HG03558 (cell line): ENCODE results near the gene ITGA4.

Experiments
- ATAC-seq: cut with Tn5 transposase; IDR thresholded peaks from one replicate; pipeline ENCODE4 v1.9.1; 2021; ENCODE audit warnings: moderate number of reproducible peaks; ENCODE audit not compliant: unreplicated experiment; ENCODE audit errors: extremely low read depth

The ITGA4 gene

DNA sequence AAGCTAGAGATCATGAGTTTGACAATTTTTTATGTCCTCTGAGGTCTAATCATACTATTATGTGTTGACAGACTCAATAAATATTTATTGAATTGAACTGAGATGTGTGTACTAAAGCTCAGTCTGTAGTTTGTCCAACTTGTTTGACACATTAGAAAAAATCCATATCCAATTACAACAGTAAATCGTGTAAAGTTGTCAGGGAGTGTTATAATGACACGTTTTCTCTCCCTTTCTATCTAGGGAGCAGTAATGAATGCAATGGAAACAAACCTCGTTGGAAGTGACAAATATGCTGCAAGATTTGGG is 28.4 kb downstream of the ITGA4 start:
- ATAC-seq: no peak

DNA sequence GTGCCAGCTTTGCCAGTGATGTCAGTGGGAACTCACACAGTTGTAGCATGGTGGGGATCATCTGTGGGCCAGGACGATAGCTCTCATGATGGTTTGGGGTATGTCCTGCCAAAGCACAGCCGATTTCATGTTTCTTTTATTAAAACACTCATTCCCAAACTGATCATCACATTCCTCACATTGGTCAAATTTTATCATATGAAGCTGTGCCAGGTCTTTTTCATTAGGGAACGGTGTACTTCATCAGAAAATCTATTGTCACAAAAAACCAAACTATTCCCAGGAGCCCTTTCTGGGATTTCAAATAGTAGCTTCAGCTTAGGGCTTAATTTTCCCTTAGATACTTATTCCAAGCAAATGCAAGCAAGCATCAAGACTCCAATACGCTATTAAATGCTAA is 42.0 kb downstream of the ITGA4 start:
- ATAC-seq: no peak

DNA sequence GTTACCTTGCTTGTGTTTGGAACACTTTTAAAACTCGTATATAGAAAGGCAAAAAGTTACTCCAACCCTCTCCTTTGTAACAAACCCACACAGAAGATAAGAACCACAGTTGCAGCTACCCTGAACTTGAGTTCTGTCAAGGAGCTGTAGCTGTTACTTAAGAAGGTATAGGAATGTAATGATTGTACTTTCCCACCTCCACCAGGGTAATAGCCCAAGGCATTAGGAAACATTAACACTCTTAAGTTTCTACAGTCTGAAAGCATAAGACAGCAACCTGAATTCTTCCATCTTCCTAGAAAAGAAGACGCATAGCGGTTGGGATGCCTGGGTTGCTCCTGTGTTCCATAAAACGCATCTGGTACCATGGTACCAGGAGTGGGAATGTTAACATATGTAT is 43.0 kb downstream of the ITGA4 start:
- ATAC-seq: no peak

DNA sequence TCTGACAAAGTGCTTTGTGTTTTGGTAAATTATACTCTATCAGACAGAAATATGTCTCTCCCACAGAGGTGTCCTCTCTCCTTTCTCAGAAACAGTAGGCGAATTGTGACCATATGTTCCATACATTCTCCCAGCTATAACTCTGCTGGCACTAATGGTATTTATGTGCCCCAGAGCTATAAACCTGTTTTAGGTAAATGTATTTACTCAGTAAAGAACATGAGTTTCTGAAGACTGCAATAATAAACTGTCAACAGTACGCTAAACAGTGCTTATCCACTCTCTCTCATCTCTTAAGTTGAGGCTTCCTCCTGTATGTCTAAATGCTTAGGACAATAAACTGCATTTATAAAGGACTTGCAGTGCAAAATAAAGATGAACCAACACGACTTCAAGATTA is 58.5 kb downstream of the ITGA4 start:
- no peak for ATAC-seq

DNA sequence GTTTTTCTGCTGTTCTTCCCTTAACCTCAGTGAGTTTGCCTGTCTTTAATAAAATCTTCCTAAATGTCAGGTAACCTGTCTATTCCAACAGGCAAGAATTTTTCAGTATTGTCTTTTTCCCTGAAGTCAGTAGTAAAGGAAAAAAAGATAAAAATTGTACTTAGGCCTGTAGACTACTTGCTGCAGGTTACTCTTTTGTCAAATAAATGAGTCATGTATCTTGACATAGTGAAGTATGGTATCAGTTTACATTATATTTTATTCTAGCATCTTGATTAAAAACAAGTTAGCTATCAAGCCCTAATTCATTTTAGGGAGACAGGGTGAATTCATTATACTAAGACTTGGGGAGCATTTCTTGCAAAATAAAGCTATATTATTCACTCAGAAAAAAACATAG is 59.8 kb downstream of the ITGA4 start:
- ATAC-seq: no peak

DNA sequence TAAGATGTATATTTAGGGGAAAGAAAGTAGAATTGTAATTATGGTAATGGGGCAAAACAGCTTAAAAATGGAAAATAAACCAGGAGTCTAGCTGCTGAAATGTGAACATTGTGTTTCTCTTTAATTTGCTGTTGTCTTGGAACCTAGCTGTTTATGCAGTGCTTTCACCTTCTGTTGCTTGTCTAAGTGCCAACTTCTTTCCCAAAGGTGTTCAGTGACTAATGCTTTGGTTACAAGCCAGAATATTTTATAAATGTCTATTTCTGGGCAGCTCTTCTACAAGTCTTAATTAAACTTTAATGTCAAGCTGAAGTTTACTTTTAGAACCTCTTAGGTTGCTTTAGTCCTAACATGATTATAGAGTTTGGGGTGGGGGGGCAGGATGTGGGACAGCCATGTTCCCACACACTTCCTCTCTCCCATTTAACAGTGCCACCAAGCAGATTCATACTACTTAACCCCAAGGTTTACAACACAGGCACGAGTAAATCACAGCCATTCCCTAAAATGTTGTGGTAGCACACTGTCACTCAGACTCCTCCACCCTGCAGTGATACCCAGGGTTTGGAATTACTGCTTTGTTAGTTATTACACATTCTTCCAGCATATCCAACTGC is 60.6 kb downstream of the ITGA4 start:
- ATAC-seq: no peak

DNA sequence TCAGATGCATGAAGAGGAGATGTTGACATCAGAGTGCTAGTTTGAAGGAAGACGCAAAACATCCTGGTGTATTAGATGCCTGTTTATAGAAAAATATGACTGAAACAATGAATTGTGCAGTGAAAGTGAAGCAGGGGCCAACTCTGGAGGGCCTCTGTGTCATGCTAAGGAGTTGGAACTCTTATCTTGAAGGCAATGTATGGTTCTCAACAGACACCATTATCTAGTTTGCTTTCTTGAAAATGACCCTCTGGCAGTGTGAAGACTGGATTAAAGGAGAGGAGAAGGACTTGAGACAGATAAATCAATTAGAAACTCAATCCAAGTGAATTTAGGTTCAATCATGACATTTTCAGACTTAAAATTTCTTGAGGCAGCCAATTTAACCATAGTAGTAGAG is 63.1 kb downstream of the ITGA4 start:
- no peak for ATAC-seq

DNA sequence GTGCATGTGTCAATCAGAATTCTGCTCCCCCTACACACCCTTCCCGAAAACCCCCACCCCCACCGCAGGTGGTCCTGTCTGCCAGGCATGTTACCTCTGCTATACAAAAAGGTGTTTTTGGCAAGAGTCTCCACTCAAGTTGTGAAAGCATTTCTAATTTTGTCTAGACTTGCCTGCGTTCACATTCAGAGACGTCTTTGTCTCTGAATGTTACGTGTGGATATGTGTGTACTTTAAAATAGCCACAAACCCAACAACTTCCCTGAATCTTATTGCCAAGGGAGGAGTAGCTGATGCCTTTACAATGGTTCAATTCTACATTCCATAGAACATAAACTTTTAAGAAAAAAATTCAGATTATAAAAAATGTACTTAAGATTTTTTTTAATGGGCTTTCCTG is 66.6 kb downstream of the ITGA4 start:
- ATAC-seq: no peak

DNA sequence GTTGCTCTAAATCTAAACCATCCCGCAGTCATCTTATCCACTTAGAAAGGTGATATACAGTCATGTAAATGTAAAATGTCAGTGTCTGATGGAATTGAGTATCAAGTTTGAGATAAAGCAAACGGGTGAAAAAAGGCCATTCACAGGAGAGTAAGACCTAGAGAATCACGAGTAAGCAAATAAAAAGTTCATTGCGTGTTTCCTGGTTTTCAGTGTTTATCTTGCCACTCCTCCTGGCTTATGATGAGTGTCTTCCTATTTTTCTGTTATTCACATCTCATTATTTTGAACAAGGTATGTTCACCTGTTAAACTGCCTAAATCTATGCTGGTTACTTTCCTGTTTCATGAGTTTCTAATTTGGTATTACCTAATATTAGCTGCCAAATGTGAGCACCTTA is 68.8 kb downstream of the ITGA4 start:
- ATAC-seq: no peak

DNA sequence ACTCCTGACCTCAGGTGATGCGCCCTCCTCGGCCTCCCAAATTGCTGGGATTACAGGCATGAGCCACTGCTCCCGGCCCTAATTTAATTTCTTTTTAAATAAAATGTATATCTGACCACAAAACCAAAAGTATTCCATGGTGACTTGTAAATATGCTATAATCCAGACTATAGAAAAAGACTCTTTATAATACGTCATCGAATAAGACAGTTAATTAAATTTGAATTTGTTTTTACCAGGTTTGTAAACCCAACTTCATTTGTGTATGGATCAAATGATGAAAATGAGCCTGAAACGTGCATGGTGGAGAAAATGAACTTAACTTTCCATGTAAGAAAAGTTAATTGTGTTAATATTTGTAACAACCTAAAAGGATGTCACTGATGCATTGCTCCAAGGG is 69.9 kb downstream of the ITGA4 start:
- ATAC-seq: no peak

DNA sequence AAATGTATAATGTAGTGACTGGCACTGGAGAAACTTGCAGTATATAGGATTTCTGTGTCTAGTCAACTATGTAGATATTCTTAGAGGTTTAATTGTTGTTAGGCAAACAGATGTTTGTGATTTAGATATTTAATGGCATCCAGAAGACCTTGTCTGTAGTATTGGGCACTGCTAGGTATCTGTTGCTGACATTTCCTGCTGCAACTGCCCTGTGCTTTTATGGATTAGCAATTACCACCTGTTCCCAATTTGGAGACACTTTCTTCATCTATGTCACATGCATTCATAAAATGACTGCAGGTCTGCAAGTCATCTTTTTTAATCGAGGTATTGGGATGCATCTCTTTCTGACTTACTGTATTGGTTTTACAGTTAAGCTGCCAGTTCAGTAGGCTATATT is 71.3 kb downstream of the ITGA4 start:
- no peak for ATAC-seq

DNA sequence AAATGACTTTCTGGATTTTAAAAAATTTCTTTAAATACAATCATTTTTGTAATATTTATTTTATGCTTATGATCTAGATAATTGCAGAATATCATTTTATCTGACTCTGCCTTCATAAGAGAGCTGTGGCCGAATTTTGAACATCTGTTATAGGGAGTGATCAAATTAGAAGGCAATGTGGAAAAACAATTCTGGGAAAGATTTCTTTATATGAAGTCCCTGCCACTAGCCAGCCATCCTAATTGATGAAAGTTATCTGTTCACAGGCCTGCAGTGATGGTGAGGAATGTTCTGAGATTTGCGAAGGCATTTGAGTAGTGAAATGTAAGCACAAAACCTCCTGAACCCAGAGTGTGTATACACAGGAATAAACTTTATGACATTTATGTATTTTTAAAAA is 79.5 kb downstream of the ITGA4 start:
- ATAC-seq: no peak

DNA sequence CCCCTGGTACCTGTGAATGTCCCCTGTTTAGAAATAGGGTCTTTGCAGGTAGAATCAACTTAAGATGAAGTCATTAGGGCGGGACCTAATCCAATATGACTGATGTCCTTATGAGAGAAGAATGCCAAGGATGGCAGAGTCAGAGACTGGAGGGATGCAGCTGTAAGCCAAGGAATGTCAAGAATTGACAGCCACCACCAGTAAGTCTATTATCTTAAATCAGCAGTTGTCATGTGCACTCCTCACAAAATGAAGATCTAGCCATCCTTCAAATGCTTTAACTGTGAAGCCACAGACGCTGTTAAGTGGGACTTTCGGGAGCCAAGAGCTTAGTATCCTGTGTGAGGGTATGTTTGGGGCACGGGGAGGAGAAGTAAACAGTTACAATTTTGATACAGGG is 83.2 kb downstream of the ITGA4 start:
- ATAC-seq: no peak

DNA sequence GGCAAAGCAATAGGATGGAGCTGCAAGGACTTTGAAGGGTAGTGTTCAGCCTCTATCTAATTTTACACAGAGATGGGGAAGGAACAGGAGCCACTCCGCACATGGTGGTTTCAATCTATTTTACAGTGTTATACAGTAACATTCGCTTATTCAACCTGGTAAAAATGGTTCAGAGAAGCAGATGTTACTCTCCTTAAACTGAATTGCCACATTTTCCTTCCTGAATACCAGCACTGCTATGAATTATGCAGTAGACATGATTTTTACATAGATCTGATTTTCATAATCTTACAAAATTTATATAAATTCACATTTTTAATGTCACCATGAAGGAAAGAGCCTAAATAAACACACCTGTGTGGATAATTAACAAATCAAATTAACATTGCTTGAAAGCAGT is 85.0 kb downstream of the ITGA4 start:
- ATAC-seq: no peak

DNA sequence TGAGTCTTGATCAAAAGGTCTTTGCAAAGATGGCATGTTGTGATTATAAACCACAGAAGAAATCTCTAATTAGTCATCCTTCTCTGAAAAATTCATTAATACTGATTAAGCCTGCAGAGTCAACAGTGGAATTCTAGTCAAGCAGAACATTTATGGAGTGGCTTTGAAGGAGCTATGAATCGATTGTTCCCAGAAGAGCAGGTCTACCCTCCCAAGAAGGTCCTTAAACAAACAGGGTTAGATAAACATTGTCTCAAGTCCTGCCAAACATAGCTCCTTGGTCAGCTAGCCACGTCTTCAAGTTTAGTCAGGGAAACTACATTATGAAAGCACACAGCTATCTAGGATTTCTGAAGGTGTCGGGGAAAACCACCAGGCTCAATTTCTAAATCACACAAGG is 88.9 kb downstream of the ITGA4 start:
- ATAC-seq: no peak

DNA sequence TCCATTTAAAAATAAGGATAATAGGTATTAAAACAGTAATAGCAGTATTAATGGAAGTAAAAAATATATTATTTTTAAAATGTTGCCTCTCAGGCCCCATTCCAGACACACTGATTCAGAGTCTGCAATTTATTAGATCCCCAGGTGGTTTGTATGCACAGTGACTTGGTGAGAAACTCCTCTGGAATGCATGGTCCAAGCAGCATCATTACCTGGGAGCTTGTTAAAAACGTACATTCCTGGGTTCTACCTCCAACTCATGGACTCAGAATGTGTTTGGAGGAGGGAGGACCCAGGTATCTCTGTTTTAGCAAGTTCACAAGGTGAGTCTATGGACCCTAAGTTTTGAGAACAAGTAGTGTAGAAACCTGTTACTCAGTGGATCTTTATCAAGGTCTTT is 95.6 kb downstream of the ITGA4 start:
- no peak for ATAC-seq

DNA sequence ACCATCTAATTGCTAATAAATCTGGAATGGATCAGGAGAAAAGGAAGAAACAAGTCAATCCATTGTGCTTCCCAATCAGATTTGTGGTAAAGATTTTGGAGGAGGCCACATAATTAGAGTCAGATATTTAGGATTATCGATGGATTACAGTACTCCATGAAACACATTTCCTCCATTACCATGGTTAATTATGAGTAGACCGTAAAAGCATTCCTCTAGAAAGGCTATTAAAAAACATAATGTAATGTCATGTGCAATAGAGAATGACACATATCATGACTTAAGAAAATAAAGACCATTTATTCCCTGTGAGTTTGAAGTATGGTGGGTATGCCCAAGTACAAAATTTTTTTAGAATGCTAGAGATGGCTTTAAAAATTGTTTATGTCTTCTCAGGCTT is 96.1 kb downstream of the ITGA4 start:
- no peak for ATAC-seq

DNA sequence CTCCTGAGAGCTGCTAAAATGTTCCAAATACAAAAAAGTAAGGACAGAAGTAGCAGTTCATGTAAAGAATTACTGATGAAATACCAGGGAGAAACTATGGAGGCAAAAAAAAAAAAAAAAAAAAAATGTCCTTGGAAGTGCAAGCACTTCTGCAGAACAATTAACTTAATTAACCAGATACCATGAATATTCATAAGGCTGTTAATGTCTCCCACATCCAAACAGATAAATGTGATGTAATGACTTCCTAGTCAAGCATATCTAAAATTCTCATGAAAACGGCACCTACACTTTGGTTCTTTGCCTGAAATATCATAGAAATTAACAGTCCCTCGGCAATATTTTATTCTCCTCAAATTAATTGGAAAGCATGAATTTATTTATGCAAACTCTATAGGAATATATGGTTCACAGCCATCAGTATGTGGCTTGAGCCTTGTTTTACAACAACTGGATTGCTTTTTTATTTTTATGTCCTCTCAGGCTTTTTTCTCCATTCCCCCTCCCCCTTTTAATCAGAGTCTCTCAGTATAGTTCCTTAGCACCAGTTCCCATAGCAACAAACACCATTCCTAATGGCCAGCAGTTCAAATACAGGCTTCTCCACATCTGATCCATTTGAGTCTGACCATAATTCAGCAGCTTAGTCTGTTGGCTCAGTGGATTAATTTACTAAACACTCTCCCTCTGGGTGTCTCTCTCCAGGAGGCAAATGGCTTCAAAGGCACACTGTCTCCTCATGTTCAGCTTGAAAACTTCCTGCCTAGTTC is 97.1 kb downstream of the ITGA4 start:
- no peak for ATAC-seq

DNA sequence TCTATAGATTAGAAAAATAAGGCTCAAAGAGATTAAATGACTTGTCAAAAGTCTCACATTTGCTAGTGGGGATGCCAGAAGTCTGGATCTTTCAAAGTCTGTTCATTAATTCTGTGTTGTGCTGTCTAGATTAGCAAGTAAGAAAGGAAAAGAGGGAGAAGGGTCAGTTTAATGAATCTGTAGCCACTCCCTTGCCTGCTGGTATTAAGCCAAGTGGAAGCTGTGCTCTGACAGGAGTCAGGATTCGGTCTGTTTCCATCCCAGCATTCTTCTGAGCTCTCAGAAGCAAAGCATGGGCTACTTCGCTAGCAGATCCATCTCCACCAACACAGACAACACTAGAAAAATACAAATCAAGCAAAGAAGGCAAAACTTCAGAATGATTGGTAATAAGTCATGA is 101.2 kb downstream of the ITGA4 start:
- no peak for ATAC-seq

DNA sequence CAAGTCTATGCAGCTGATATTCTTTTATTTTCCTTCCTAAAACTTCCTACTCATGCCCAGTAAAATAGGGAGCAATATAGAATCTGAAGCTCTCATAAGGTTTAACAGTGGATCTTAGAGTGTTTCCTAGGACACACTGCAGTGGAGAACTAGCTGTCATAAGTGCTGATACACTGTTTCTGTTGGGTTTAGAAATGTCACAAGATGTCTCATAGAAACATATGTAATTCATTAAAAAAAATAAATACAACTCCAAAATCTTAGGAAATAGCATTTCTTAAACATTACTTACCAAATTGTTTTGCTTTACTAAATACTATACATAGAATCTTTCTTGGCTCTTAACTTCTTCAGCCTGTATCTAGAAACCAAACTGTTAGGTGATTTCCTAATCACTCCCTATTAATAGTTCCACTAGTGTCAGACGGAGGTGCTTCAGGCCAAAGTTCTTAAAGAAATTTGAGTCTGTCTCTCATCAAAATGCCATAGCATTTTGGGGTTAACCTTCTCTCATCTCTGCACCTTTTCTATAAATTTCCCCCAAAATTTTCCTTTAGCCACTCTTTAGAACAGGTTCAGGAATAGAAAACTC is 106.0 kb downstream of the ITGA4 start:
- ATAC-seq: no peak

DNA sequence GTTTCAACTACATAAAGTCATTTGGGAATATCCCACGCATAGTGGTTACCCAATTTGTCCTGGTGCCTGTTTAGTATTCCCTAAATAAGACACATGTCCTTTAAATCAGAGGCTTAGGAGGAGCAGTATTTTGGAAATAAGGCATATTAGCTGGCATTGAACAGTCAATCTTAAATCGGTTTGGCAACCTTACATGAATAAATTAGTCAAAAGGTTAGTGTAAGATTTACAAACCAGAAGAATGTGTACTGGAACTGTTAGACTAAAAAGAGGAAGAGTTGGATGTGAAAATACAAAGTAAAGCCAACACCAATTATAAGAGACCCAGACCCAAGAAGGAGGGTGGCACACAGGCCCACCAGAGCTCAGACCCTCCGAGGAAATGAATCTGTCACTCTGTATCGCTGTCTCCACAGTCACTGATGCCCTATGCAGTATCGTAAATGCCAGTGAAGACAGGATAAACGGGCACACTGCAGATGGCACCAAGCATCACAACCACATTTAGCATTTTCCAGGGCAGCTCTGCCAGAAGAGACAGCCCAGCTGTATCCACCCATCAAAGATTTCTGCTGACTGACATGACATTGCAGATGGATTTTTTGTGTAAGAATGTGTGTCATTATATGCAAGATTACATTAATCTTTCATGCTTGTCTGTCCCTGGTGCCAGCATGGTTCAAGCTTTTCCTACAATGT is 109.3 kb downstream of the ITGA4 start:
- no peak for ATAC-seq

DNA sequence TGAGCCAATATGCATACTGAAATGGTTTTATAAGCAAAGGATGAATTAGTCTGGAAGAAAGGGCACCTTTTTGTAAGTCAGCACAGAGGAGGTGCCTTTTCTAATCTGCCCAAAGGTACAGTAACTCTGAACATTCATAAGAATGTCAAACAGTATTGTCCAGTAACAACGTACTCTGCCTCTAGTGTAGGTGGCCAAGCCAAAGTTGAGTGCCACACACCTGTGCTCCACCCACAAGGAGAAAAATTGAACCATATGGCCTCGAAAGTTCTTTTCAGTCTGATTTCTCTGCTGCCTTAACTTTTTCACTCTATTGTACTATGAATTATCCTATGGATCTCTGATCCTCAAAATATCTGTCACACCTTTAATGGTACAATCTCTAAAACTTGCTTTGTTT is 112.9 kb downstream of the ITGA4 start:
- no peak for ATAC-seq
